Measurements from ENCODE around the gene HS3ST5. TPM values are rescaled to one million over a fixed set of nuclear protein-coding genes. Genes with fewer than 3 reads are reported as not detected.

HS3ST5 gene
- total and polyA plus RNA-seq, 7 donors, result 0.01 to 2.9 (median 0.25) TPM

GRCh38 chr6:114377881-114378280 is 35.1 kb upstream of the HS3ST5 start:
- Histone ChIP-seq H3K4me3 (no peak overlapping the region), H3K27ac (no peak overlapping the region), H3K4me1 (no peaks in the 10 kb centered on the region), H3K36me3 (ENCODE audit: insufficient read depth in 1 of 2, low read depth in 1 of 2) (no peaks in the 10 kb centered on the region), H3K9me3 (no peaks in the 10 kb centered on the region), H3K27me3 (ENCODE audit: insufficient read depth in 3 of 3, low read length in 2 of 3) (no peaks in the 10 kb centered on the region)
- 90 to 94% (median 90%) methylated on average over 3 of the region's 3 CpGs for WGBS, 3 donors
- no peak for DNase-seq
- ATAC-seq, result no peak
- TF ChIP-seq CTCF (IDR thresholded peaks at IDR 0.05), result no peak
- intact Hi-C loops (cut with DNase I), result no loop called here

DNA sequence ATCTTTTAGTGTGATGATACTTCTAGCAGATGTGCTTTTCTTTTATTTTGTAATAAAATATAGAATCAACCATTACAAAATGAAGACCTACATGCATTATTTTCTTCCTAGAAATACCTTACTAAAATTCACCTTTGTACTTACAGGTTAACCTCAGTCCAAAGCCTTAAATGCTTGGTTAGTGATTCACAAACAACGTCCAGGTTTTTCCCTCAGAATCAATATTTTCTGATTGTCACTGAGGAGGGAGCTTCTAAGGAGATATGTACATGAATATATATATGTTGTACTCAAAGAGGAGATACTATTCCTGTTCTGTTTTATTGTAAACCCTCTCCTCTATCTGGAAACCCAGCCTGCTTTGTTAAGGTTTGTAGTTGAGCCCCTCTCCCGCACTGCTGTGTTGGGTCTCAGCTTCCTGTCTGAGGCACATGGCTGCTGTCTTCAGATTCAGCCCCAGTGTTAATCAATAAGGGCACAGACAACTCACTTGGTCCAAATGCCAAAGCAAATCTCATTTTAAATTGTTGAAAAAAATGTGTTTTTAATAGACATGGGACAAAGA is 33.9 kb upstream of the HS3ST5 start:
- Histone ChIP-seq H3K9me3 (no peaks in the 10 kb centered on the region), H3K4me3 (no peak overlapping the region), H3K4me1 (no peaks in the 10 kb centered on the region), H3K27ac (no peak overlapping the region), H3K27me3 (ENCODE audit: insufficient read depth in 3 of 3, low read length in 2 of 3) (no peaks in the 10 kb centered on the region), H3K36me3 (ENCODE audit: insufficient read depth in 1 of 2, low read depth in 1 of 2) (no peaks in the 10 kb centered on the region)
- no peak for TF ChIP-seq CTCF (IDR thresholded peaks at IDR 0.05)
- ATAC-seq, result no peak
- 38 to 52% (median 49%) methylated on average over 2 of the region's 2 CpGs for WGBS, 3 donors
- intact Hi-C loops (cut with DNase I), result no loop called here
- no peak for DNase-seq

DNA sequence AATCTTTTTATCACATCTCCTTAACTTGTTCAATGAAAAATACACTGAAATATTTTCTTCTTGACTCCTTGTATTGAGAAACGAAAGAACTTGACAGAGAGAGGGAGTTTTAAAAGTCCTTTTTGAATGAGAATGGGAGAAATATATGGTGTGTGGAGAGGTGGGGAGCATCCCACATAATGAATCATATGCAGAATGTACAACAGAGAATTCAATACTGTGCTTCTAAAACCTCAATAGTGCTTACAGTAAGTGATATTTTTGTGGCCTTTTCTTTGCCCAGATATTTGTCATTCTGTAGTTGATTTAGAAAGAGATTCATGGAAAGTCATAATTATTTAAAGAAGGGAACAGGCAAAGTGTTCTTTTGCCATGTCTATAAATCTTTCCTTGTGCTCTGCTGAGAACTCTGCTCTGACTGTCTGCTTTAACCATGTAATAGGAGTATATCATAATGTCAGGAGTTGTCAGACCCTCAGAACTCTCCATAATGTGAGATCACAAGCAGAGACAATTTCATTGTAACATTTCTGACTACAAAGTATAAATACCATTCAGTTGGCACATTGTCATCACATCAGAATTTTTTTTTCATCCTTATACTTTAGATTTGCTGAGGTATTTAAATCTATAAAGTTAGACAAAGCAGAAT is 32.8 kb upstream of the HS3ST5 start:
- Histone ChIP-seq H3K4me1 (no peaks in the 10 kb centered on the region), H3K27me3 (ENCODE audit: insufficient read depth in 3 of 3, low read length in 2 of 3) (no peaks in the 10 kb centered on the region), H3K27ac (no peak overlapping the region), H3K4me3 (no peak overlapping the region), H3K36me3 (ENCODE audit: insufficient read depth in 1 of 2, low read depth in 1 of 2) (no peaks in the 10 kb centered on the region), H3K9me3 (no peaks in the 10 kb centered on the region)
- DNase-seq, result no peak
- TF ChIP-seq CTCF (IDR thresholded peaks at IDR 0.05), result no peak
- ATAC-seq, result no peak
- intact Hi-C loops (cut with DNase I), result no loop called here
- WGBS, 3 donors, result 60 to 77% (median 76%) methylated on average over 1 of the region's 1 CpG

DNA sequence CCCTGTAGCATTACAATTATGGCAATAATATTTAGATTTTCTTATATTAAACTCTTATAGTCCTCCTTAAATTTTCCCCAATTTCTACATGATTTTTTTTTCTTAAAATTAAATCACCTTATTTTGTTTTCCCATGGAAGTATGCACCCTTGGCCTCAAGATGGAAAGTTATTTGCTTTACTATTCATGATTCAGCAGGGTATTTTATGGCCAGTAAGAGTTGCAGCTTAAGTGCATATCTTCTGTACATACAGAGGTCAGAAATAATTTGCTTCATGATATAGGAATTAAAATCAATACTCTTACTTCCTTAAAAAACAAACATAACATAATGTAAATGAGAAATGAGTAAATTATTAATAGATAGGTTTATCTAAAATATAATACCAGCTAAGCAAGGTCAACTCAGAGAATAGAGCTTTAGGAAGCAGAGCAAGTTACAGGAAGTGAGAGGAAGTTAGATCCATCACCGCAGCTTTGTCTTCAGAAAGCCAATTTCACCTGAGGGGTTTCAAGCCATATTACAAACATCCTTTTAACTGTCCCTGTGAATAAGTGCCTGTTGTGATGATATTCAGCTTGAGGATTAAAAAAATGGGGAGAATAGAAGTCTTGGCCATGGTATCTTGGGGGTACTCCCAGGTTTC is 24.6 kb upstream of the HS3ST5 start:
- intact Hi-C loops (cut with DNase I), result no loop called here
- DNase-seq, result no peak
- no peaks in the 10 kb centered on the region for H3K27me3 ChIP-seq (ENCODE audit: insufficient read depth in 3 of 3, low read length in 2 of 3)
- ATAC-seq, result no peak
- H3K9me3 ChIP-seq, result no peaks in the 10 kb centered on the region
- no peak overlapping the region for H3K4me3 ChIP-seq
- H3K27ac ChIP-seq, result no peak overlapping the region
- no peaks in the 10 kb centered on the region for H3K36me3 ChIP-seq (ENCODE audit: insufficient read depth in 1 of 2, low read depth in 1 of 2)
- no peak for TF ChIP-seq CTCF (IDR thresholded peaks at IDR 0.05)
- 72 to 84% (median 75%) methylated on average over 1 of the region's 1 CpG for WGBS, 3 donors
- no peaks in the 10 kb centered on the region for H3K4me1 ChIP-seq

Data from psoas muscle (tissue), 8 donors.